ENCODE data around the gene CCDC154.

CCDC154 gene

GRCh38 chr16:1468426-1468810, 24.1 kb upstream of the CCDC154 start:
- FAIRE-seq = no peak

GRCh38 chr16:1466968-1467521, 22.7 kb upstream of the CCDC154 start:
- TF ChIP-seq POLR2A (IDR thresholded peaks at IDR 0.05; ENCODE audit: low read depth, low read length) = no peak
- DNase-seq (ENCODE audit: insufficient read length, low spot score) = peak; percentile 53
- no peak for FAIRE-seq

More at GRCh38 chr16:1468426-1468810, 24.1 kb upstream of the CCDC154 start:
- TF ChIP-seq POLR2A (IDR thresholded peaks at IDR 0.05; ENCODE audit: low read depth, low read length) = no peak
- no peak for DNase-seq (ENCODE audit: insufficient read length, low spot score)

GRCh38 chr16:1466054-1466453, 21.7 kb upstream of the CCDC154 start:
- TF ChIP-seq POLR2A (IDR thresholded peaks at IDR 0.05; ENCODE audit: low read depth, low read length) = no peak
- no peak for DNase-seq (ENCODE audit: insufficient read length, low spot score)
- no peak for FAIRE-seq

- DNase-seq (ENCODE audit: insufficient read length, low spot score) (no peak), FAIRE-seq (no peak)
- TF ChIP-seq POLR2A (IDR thresholded peaks at IDR 0.05; ENCODE audit: low read depth, low read length) = no peak
These were observed 21.2 kb upstream of the CCDC154 start for GRCh38 chr16:1465567-1465915.

- no peak for DNase-seq (ENCODE audit: insufficient read length, low spot score)
- FAIRE-seq = no peak
- TF ChIP-seq POLR2A (IDR thresholded peaks at IDR 0.05; ENCODE audit: low read depth, low read length) = no peak
These were observed 20.7 kb upstream of the CCDC154 start for GRCh38 chr16:1464894-1465566.

- DNase-seq (ENCODE audit: insufficient read length, low spot score) = no peak
- TF ChIP-seq POLR2A (IDR thresholded peaks at IDR 0.05; ENCODE audit: low read depth, low read length) = no peak
These were observed 20.0 kb upstream of the CCDC154 start for GRCh38 chr16:1464196-1464893.

GRCh38 chr16:1461146-1461545, 16.8 kb upstream of the CCDC154 start:
- FAIRE-seq (no peak), DNase-seq (ENCODE audit: insufficient read length, low spot score) (no peak)
- TF ChIP-seq POLR2A (IDR thresholded peaks at IDR 0.05; ENCODE audit: low read depth, low read length) = no peak

More at GRCh38 chr16:1464196-1464893, 20.0 kb upstream of the CCDC154 start:
- no peak for FAIRE-seq

- FAIRE-seq (no peak), DNase-seq (ENCODE audit: insufficient read length, low spot score) (no peak)
- TF ChIP-seq POLR2A (IDR thresholded peaks at IDR 0.05; ENCODE audit: low read depth, low read length) = no peak
These were observed 16.3 kb upstream of the CCDC154 start for GRCh38 chr16:1460602-1461138.

GRCh38 chr16:1459967-1460366, 15.6 kb upstream of the CCDC154 start:
- DNase-seq (ENCODE audit: insufficient read length, low spot score) (no peak), FAIRE-seq (no peak)
- no peak for TF ChIP-seq POLR2A (IDR thresholded peaks at IDR 0.05; ENCODE audit: low read depth, low read length)

GRCh38 chr16:1458977-1459341, 14.6 kb upstream of the CCDC154 start:
- DNase-seq (ENCODE audit: insufficient read length, low spot score) = no peak
- FAIRE-seq = no peak
- TF ChIP-seq POLR2A (IDR thresholded peaks at IDR 0.05; ENCODE audit: low read depth, low read length) = no peak

- TF ChIP-seq POLR2A (IDR thresholded peaks at IDR 0.05; ENCODE audit: low read depth, low read length) = no peak
- FAIRE-seq (no peak), DNase-seq (ENCODE audit: insufficient read length, low spot score) (no peak)
These were observed 14.1 kb upstream of the CCDC154 start for GRCh38 chr16:1458336-1458976.

- no peak for TF ChIP-seq POLR2A (IDR thresholded peaks at IDR 0.05; ENCODE audit: low read depth, low read length)
- no peak for FAIRE-seq
- DNase-seq (ENCODE audit: insufficient read length, low spot score) = no peak
These were observed 13.3 kb upstream of the CCDC154 start for GRCh38 chr16:1457489-1458245.

GRCh38 chr16:1456951-1457350, 12.6 kb upstream of the CCDC154 start:
- TF ChIP-seq POLR2A (IDR thresholded peaks at IDR 0.05; ENCODE audit: low read depth, low read length) = no peak
- DNase-seq (ENCODE audit: insufficient read length, low spot score) (no peak), FAIRE-seq (no peak)
